Endothelial cell of umbilical vein (primary cell): Measurements from ENCODE around the gene TSFM. TPM values are rescaled to one million over a fixed set of nuclear protein-coding genes. Genes with fewer than 3 reads are reported as not detected.

Source experiments
- BruUV-seq: library from RNA; stranded (reverse); fragments of 400-500 nt; replicated peaks from 2 replicates; lab custom pipeline; 2021; lab: Mats Ljungman, UMichigan
- CTCF ChIA-PET: fragments of 300-600, 350-600 bp; sonication (Branson Sonifier 250); formaldehyde crosslinking; loops from one replicate; lab custom pipeline; 2021; ENCODE audit warnings: antibody characterized with exemption, inconsistent platforms; lab: Charles Lee
- POLR2A ChIA-PET: fragments of 300-600, 350-600 bp; sonication (Branson Sonifier 250); formaldehyde crosslinking; loops from one replicate; lab custom pipeline; 2021; ENCODE audit warnings: antibody characterized with exemption, inconsistent platforms; lab: Charles Lee
- DNase-seq: peaks from one replicate; pipeline ENCODE4 v3.0.0-alpha.2; 2011; ENCODE audit warnings: low read depth, low spot score
- FAIRE-seq: peaks from 2 replicates; lab custom pipeline; 2011; peaks lifted over from hg19 to GRCh38; lab: Jason Lieb, UNC
- H2AFZ ChIP-seq: 2 replicates; pipeline ENCODE4 v1.6.0; 2012; ENCODE audit warnings: low read depth, low read length, control low read depth, inconsistent platforms
- H3K27ac ChIP-seq: 2 replicates; pipeline ENCODE4 v1.5.1; 2011; ENCODE audit warnings: low read depth, mild to moderate bottlenecking, control low read depth, low read length, moderate library complexity; ENCODE audit not compliant: insufficient read depth
- H3K27me3 ChIP-seq, 2 experiments: 2 replicates each; pipeline versions ENCODE4 v1.6.0 to v1.6.1; 2011; ENCODE audit warnings: low read length in 2 of 2, mixed read lengths in 1 of 2; ENCODE audit not compliant: control insufficient read depth in 2 of 2, insufficient read depth in 2 of 2
- H3K36me3 ChIP-seq, 2 experiments: 2 replicates in 1 of 2; 3 replicates in 1 of 2; pipeline ENCODE4 v1.5.1; 2011; ENCODE audit warnings: low read length in 2 of 2, mild to moderate bottlenecking in 1 of 2, moderate library complexity in 1 of 2; ENCODE audit not compliant: control insufficient read depth in 2 of 2, insufficient read depth in 2 of 2; ENCODE audit errors: extremely low read depth in 1 of 2
- H3K4me1 ChIP-seq: 3 replicates; pipeline ENCODE4 v1.5.1; 2011; ENCODE audit warnings: mild to moderate bottlenecking, low read length; ENCODE audit not compliant: control insufficient read depth, insufficient read depth; ENCODE audit errors: extremely low read depth
- H3K4me2 ChIP-seq: 2 replicates; pipeline ENCODE4 v1.6.1; 2011; ENCODE audit warnings: low read length, control low read depth, mixed read lengths; ENCODE audit not compliant: insufficient read depth
- H3K4me3 ChIP-seq, 3 experiments: fragments of 200-600 bp in 1 of 3; sonication (generic), shearing (Covaris generic) in 1 of 3; replicated peaks in 1 of 3; 2 replicates each; pipeline ENCODE4 v1.5.1; 2011 to 2016; ENCODE audit warnings: control low read depth in 3 of 3, low read length in 3 of 3, mild to moderate bottlenecking in 2 of 3, inconsistent platforms in 1 of 3, low read depth in 1 of 3, moderate library complexity in 1 of 3; ENCODE audit not compliant: insufficient read depth in 1 of 3
- H3K79me2 ChIP-seq: 2 replicates; pipeline ENCODE4 v1.6.0; 2012; ENCODE audit warnings: low read length, inconsistent platforms; ENCODE audit not compliant: control insufficient read depth, insufficient read depth
- H3K9ac ChIP-seq: replicated peaks from 2 replicates; pipeline ENCODE3; 2011; ENCODE audit warnings: low read length, control low read depth; ENCODE audit not compliant: insufficient read depth; ENCODE audit errors: extremely low read depth
- H3K9me1 ChIP-seq: replicated peaks from 3 replicates; pipeline ENCODE4 v1.6.0; 2011; ENCODE audit warnings: mild to moderate bottlenecking, low read length; ENCODE audit not compliant: control insufficient read depth, insufficient read depth; ENCODE audit errors: extremely low read depth
- H3K9me3 ChIP-seq: replicated peaks from 2 replicates; pipeline ENCODE4 v1.5.1; 2012; ENCODE audit warnings: low read length, inconsistent platforms; ENCODE audit not compliant: control insufficient read depth, insufficient read depth
- H4K20me1 ChIP-seq: replicated peaks from 2 replicates; pipeline ENCODE3; 2011; ENCODE audit warnings: mild to moderate bottlenecking, low read length; ENCODE audit not compliant: control insufficient read depth, insufficient read depth; ENCODE audit errors: extremely low read depth
- CTCF ChIP-seq, 2 donors: IDR thresholded peaks; 1 replicate in 1 of 2; 2 replicates in 1 of 2; pipeline ENCODE4 v1.5.1; 2011; ENCODE audit warnings: low read length in 2 of 2, mild to moderate bottlenecking in 2 of 2, moderate library complexity in 2 of 2, control low read depth in 1 of 2, inconsistent platforms in 1 of 2, low read depth in 1 of 2; ENCODE audit not compliant: insufficient read depth in 1 of 2; ENCODE audit errors: extremely low read depth in 1 of 2
- EZH2 ChIP-seq: IDR thresholded peaks from 2 replicates; pipeline ENCODE4 v1.6.1; 2012; ENCODE audit warnings: borderline replicate concordance, low read depth, mild to moderate bottlenecking, moderate library complexity, low read length, inconsistent platforms; ENCODE audit not compliant: severe bottlenecking
- FOS ChIP-seq: IDR thresholded peaks from 2 replicates; pipeline ENCODE4 v1.6.1; 2011; ENCODE audit warnings: mild to moderate bottlenecking, low read length, moderate library complexity, borderline replicate concordance; ENCODE audit not compliant: insufficient read depth
- GATA2 ChIP-seq: IDR thresholded peaks from 2 replicates; pipeline ENCODE4 v1.7.0; 2011; ENCODE audit warnings: low read depth, mild to moderate bottlenecking, moderate library complexity, mixed read lengths, low read length; ENCODE audit not compliant: insufficient read length, insufficient read depth
- JUN ChIP-seq: IDR thresholded peaks from 2 replicates; pipeline ENCODE4 v1.6.1; 2011; ENCODE audit warnings: borderline replicate concordance, low read depth; ENCODE audit not compliant: insufficient read length, insufficient read depth
- MYC ChIP-seq: IDR thresholded peaks from one replicate; pipeline ENCODE4 v1.6.1; 2011; ENCODE audit warnings: mild to moderate bottlenecking, low read depth, low read length
- POLR2A ChIP-seq: IDR thresholded peaks from 2 replicates; pipeline ENCODE4 v1.6.1; 2012; ENCODE audit warnings: low read depth, mild to moderate bottlenecking, control low read depth, low read length
- POLR2AphosphoS5 ChIP-seq: IDR thresholded peaks from 2 replicates; pipeline ENCODE4 v1.6.1; 2012; ENCODE audit warnings: low read depth, mild to moderate bottlenecking, control low read depth, low read length, moderate library complexity; ENCODE audit not compliant: insufficient read depth
- dilution Hi-C: fragments of 300-500 bp; cut with MboI; formaldehyde crosslinking; loops from one replicate; pipeline ENCODE4 v1.15.0; 2019; ENCODE audit warnings: low sequenced_read_pairs; ENCODE audit not compliant: extremely low pct_ligation_motif_present
- intact Hi-C: fragments of 100-400 bp; cut with micrococcal nuclease; formaldehyde crosslinking; loops from one replicate; pipeline ENCODE4 v1.10.0; 2022
- polyA plus RNA-seq, 4 experiments: library from polyadenylated mRNA; depleted of rRNA in 3 of 4; stranded (reverse) in 3 of 4; unstranded in 1 of 4; fragments of >200 nt; gene quantifications; 2 replicates each; pipeline versions ENCODE4 v1.2.1 to v1.2.3, GENCODE V29; 2011 to 2012; ENCODE audit warnings: missing spikeins in 1 of 4
- total RNA-seq: library from RNA; stranded (reverse); gene quantifications from 2 replicates; pipeline ENCODE4 v1.2.3, GENCODE V29; 2021

Gene TSFM
- total and polyA plus RNA-seq, 2 donors (not counting 3 experiments of a cell fraction or from before 2014, with no cell fraction given), result 16.5 to 41.8 TPM

GRCh38 chr12:57811028-57811755, 28.6 kb downstream of the TSFM start:
- no peaks in the 10 kb centered on the region for H3K4me1 ChIP-seq
- intact Hi-C loops, result no loop called here
- dilution Hi-C loops, result no loop called here
- ChIA-PET CTCF (interaction anchor here (3.1 kb wide), 1 partner anchor 9 kb away, joined by 20 read pairs; no protein-coding TSS in a partner anchor), POLR2A (no interaction called here)
- H3K9me1 ChIP-seq, result no peaks in the 10 kb centered on the region
- H4K20me1 ChIP-seq, result no peaks in the 10 kb centered on the region
- no peak overlapping the region for H3K27ac ChIP-seq
- H3K79me2 ChIP-seq, result no peaks in the 10 kb centered on the region
- H3K9ac ChIP-seq, result no peak overlapping the region
- H2AFZ ChIP-seq, result no peak overlapping the region
- DNase-seq (no peak), FAIRE-seq (no peak)
- H3K4me3 ChIP-seq, result no peak overlapping the region
- peaks cover 0 to 8% of the 10 kb centered on the region in 2 experiments for H3K36me3 ChIP-seq
- no peaks in the 10 kb centered on the region for H3K27me3 ChIP-seq
- H3K9me3 ChIP-seq, result no peaks in the 10 kb centered on the region
- BruUV-seq, result no TSS peak
- no peak for TF ChIP-seq MYC
- TF ChIP-seq FOS, result no peak
- TF ChIP-seq POLR2A, result no peak
- no peak for TF ChIP-seq GATA2
- no peak for TF ChIP-seq POLR2AphosphoS5
- no peak for TF ChIP-seq EZH2
- no peak for TF ChIP-seq CTCF (IDR thresholded peaks at IDR 0.05; ENCODE audit: extremely low read depth in 1 of 2, insufficient read depth in 1 of 2, low read depth in 1 of 2, low read length in 2 of 2)
- TF ChIP-seq JUN, result no peak
- no peak overlapping the region for H3K4me2 ChIP-seq
